Gastroesophageal sphincter (tissue), 3 donors: ENCODE results near the gene NUP93.

Experiments used
- CTCF ChIP-seq, 4 experiments: fragments of 200-600 bp in 2 of 4; fragments of 450-650 bp in 2 of 4; sonication (generic) in 1 of 4; IDR thresholded peaks; one replicate each; pipeline ENCODE4 v1.5.1; 2017 to 2019; ENCODE audit warnings: antibody characterized with exemption in 4 of 4, mild to moderate bottlenecking in 2 of 4, moderate library complexity in 2 of 4
- POLR2A ChIP-seq, 2 donors: fragments of 450-650 bp; IDR thresholded peaks; one replicate each; pipeline ENCODE4 v1.6.1; 2017; ENCODE audit warnings: antibody characterized with exemption in 2 of 2, mild to moderate bottlenecking in 2 of 2, moderate library complexity in 1 of 2

- no peak for TF ChIP-seq CTCF (IDR thresholded peaks at IDR 0.05)
- TF ChIP-seq POLR2A (IDR thresholded peaks at IDR 0.05), result no peak
These were observed 19.7 kb upstream of the NUP93 start for GRCh38 chr16:56710181-56710737.
